ENCODE data around the gene CDON. TPM values are rescaled to one million over a fixed set of nuclear protein-coding genes. Genes with fewer than 3 reads are reported as not detected.

CDON gene
- total RNA-seq, 2 experiments from 2014 or later: 1.9 to 2.7 TPM

- H3K4me1 ChIP-seq (ENCODE audit: insufficient read depth, low read length): no peaks in the 10 kb centered on the region
- ChIA-PET CTCF (no interaction called here), POLR2A (no interaction called here)
- H3K4me3 Mint-ChIP-seq: no peak overlapping the region
- H3K4me1 Mint-ChIP-seq (ENCODE audit: low read depth): peaks cover 19% of the 10 kb centered on the region
- H3K27me3 ChIP-seq (ENCODE audit: control insufficient read depth in 1 of 2, insufficient read depth in 2 of 2, low read length in 2 of 2): no peaks in the 10 kb centered on the region
- H3K36me3 ChIP-seq (ENCODE audit: insufficient read depth, low read length): no peaks in the 10 kb centered on the region
- no peak overlapping the region for H3K27ac ChIP-seq (ENCODE audit: low read depth in 1 of 2, low read length in 2 of 2)
- H3K9me3 Mint-ChIP-seq: no peaks in the 10 kb centered on the region
- TF ChIP-seq, protein P1, sequence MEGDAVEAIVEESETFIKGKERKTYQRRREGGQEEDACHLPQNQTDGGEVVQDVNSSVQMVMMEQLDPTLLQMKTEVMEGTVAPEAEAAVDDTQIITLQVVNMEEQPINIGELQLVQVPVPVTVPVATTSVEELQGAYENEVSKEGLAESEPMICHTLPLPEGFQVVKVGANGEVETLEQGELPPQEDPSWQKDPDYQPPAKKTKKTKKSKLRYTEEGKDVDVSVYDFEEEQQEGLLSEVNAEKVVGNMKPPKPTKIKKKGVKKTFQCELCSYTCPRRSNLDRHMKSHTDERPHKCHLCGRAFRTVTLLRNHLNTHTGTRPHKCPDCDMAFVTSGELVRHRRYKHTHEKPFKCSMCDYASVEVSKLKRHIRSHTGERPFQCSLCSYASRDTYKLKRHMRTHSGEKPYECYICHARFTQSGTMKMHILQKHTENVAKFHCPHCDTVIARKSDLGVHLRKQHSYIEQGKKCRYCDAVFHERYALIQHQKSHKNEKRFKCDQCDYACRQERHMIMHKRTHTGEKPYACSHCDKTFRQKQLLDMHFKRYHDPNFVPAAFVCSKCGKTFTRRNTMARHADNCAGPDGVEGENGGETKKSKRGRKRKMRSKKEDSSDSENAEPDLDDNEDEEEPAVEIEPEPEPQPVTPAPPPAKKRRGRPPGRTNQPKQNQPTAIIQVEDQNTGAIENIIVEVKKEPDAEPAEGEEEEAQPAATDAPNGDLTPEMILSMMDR (IDR thresholded peaks at IDR 0.05): no peak
- no peak for DNase-seq
- no peak overlapping the region for H3K27ac Mint-ChIP-seq
- intact Hi-C loops (cut with DNase I, micrococcal nuclease): no loop called here
- no peaks in the 10 kb centered on the region for H3K27me3 Mint-ChIP-seq
- no peaks in the 10 kb centered on the region for H3K36me3 Mint-ChIP-seq (ENCODE audit: low read depth)
- H3K9me3 ChIP-seq (ENCODE audit: control insufficient read depth in 1 of 2, insufficient read depth in 1 of 2, low read length in 2 of 2): no peaks in the 10 kb centered on the region
- no peak overlapping the region for H3K4me3 ChIP-seq (ENCODE audit: low read length)
- no peak for ATAC-seq (ENCODE audit: poor library complexity)
Measured at GRCh38 chr11:126049159-126049558, 13.5 kb downstream of the CDON start.

GRCh38 chr11:126048197-126048596 lies 14.5 kb downstream of the CDON start:
- no peaks in the 10 kb centered on the region for H3K9me3 Mint-ChIP-seq
- POLR2A ChIA-PET: no interaction called here
- Histone ChIP-seq H3K27me3 (ENCODE audit: control insufficient read depth in 1 of 2, insufficient read depth in 2 of 2, low read length in 2 of 2) (no peaks in the 10 kb centered on the region), H3K27ac (ENCODE audit: low read depth in 1 of 2, low read length in 2 of 2) (no peak overlapping the region), H3K4me1 (ENCODE audit: insufficient read depth, low read length) (no peaks in the 10 kb centered on the region), H3K36me3 (ENCODE audit: insufficient read depth, low read length) (no peaks in the 10 kb centered on the region), H3K9me3 (ENCODE audit: control insufficient read depth in 1 of 2, insufficient read depth in 1 of 2, low read length in 2 of 2) (no peaks in the 10 kb centered on the region), H3K4me3 (ENCODE audit: low read length) (no peak overlapping the region)
- H3K36me3 Mint-ChIP-seq (ENCODE audit: low read depth): no peaks in the 10 kb centered on the region
- DNase-seq (no peak), ATAC-seq (ENCODE audit: poor library complexity) (no peak)
- H3K27ac Mint-ChIP-seq: no peak overlapping the region
- H3K27me3 Mint-ChIP-seq: no peaks in the 10 kb centered on the region
- peaks cover 19% of the 10 kb centered on the region for H3K4me1 Mint-ChIP-seq (ENCODE audit: low read depth)
- no peak overlapping the region for H3K4me3 Mint-ChIP-seq
- CTCF ChIA-PET: no interaction called here
- TF ChIP-seq, protein P1 (IDR thresholded peaks at IDR 0.05): no peak
- intact Hi-C loops (cut with DNase I, micrococcal nuclease): no loop called here

- Histone ChIP-seq H3K4me1 (ENCODE audit: insufficient read depth, low read length) (no peaks in the 10 kb centered on the region), H3K9me3 (ENCODE audit: control insufficient read depth in 1 of 2, insufficient read depth in 1 of 2, low read length in 2 of 2) (no peaks in the 10 kb centered on the region), H3K4me3 (ENCODE audit: low read length) (no peak overlapping the region), H3K27me3 (ENCODE audit: control insufficient read depth in 1 of 2, insufficient read depth in 2 of 2, low read length in 2 of 2) (no peaks in the 10 kb centered on the region), H3K36me3 (ENCODE audit: insufficient read depth, low read length) (no peaks in the 10 kb centered on the region), H3K27ac (ENCODE audit: low read depth in 1 of 2, low read length in 2 of 2) (no peak overlapping the region)
- no peak for DNase-seq
- H3K9me3 Mint-ChIP-seq: no peaks in the 10 kb centered on the region
- POLR2A ChIA-PET: no interaction called here
- peaks cover 19% of the 10 kb centered on the region for H3K4me1 Mint-ChIP-seq (ENCODE audit: low read depth)
- no peaks in the 10 kb centered on the region for H3K36me3 Mint-ChIP-seq (ENCODE audit: low read depth)
- no peak for ATAC-seq (ENCODE audit: poor library complexity)
- H3K27ac Mint-ChIP-seq: no peak overlapping the region
- intact Hi-C loops (cut with DNase I, micrococcal nuclease): no loop called here
- TF ChIP-seq, protein P1 (IDR thresholded peaks at IDR 0.05): no peak
- H3K4me3 Mint-ChIP-seq: no peak overlapping the region
- H3K27me3 Mint-ChIP-seq: no peaks in the 10 kb centered on the region
- CTCF ChIA-PET: no interaction called here
Measured at GRCh38 chr11:126046570-126047195, 16.0 kb downstream of the CDON start.

Measured in CD4-positive, alpha-beta T cell (primary cell).